GM12891 (cell line): ENCODE data around the gene CNGA3.

Experiments
- POLR2A ChIP-seq: IDR thresholded peaks from 2 replicates; pipeline ENCODE4 v1.6.1; 2011; ENCODE audit warnings: low read depth, low read length, control low read depth
- POLR2AphosphoS5 ChIP-seq: IDR thresholded peaks from 2 replicates; pipeline ENCODE4 v1.6.1; 2011; ENCODE audit warnings: low read depth, low read length, control low read depth
- SPI1 ChIP-seq: IDR thresholded peaks from 2 replicates; pipeline ENCODE4 v1.6.1; 2011; ENCODE audit warnings: low read depth, low read length, control low read depth
- TAF1 ChIP-seq: IDR thresholded peaks from 2 replicates; pipeline ENCODE4 v1.6.1; 2011; ENCODE audit warnings: low read depth, low read length, control low read depth

GRCh38 chr2:98317214-98317613 is 29.0 kb upstream of the CNGA3 start:
- TF ChIP-seq POLR2A = no peak
- TF ChIP-seq SPI1 = no peak
- TF ChIP-seq POLR2AphosphoS5 = no peak
- no peak for TF ChIP-seq TAF1
